HG03575 (cell line): ENCODE measurements around the gene FAM217A.

ENCODE experiments used
- ATAC-seq: cut with Tn5 transposase; IDR thresholded peaks from one replicate; pipeline ENCODE4 v1.9.1; 2021; ENCODE audit not compliant: unreplicated experiment, insufficient number of reproducible peaks, low FRiP score; ENCODE audit errors: extremely low read depth

FAM217A gene

DNA sequence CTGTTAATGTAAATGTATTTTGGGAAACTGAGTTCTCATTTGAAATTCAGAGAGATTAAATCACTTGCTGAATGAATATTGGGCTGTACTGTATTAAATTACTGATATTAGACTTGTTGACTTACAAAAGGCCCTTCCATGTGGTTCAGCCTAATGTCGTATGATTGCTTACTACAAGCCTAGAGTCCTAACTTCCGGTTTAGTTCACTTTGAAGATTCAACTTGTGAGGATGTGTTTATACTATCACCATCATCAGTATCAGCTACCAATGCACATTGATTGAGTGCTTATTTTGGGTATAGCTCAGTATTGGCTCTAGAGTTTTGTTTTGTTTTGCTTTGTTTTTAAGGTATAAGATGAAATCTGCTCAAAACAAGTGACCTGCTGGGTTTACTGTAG is 48.3 kb downstream of the FAM217A start:
- ATAC-seq = no peak

DNA sequence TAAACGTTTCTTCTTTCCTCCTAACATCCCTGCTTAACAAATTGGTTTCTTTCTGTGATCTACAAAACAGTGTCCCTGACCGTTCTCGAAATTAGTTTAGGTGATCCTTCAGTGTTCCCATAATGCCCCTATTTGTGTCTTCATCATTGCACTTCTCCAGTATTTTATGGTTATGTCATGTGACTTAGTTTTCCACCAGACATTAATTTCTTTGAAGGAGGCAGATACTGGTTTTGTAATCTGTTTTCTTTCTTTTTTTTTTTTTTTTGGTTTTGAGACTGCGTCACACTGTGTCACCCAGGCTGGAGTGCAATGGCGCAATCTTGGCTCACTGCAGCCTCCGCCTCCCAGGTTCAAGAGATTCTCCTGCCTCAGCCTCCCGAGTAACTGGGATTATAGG is 49.2 kb downstream of the FAM217A start:
- ATAC-seq = no peak

DNA sequence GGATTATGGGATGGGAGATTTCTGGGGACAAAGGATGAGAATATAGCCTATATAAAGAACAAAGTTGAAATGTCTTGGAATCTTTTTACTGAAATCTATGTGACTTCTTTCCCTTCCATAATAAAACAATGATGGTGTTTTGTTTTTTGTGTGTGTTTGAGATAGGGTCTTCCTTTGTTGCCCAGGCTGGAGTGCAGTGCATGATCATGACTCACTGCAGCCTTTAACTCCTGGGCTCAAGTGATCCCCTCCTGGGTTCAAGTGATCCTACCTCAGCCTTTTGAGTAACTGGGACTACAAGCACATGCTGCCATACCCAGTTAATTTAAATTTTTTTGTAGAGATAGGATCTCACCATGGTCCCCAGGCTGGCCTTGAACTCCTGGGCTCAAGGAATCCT is 50.9 kb downstream of the FAM217A start:
- ATAC-seq = no peak

DNA sequence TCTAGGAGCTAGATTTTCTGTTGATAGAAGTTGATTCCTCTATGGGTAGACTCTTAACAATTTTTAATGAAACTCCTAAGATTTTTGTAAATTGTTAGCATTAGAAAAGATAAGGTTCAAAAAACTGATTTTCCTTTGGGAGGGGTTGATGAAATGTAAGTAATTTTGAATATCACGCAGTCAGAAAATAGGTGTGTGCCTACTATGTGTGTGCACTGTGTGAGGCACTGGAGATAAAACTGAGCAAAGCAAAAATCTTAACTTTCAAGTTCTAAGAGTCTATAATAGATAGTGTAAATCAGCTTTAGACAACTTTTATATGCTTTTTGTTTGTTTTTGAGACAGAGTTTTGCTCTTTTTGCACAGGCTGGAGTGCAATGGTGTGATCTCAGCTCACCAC is 53.3 kb downstream of the FAM217A start:
- no peak for ATAC-seq

DNA sequence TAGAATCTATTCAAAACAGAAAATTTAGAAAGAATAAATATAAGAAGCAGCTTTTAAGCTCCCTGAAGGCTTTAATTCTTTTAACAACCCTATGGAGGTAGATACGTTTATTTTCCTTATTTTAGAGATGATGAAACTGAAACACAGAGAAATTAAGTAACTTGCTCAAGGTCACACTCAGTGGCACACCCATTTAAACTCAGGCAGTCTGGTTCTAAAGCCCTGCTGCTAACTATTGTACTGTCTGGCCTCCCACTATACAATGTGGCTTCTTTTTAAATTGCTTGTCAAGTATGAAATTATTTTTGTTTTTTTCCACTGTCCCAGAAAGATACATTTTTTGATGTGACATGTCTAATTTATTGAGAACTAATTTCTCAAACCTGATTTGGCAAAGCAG is 55.7 kb downstream of the FAM217A start:
- ATAC-seq = no peak

DNA sequence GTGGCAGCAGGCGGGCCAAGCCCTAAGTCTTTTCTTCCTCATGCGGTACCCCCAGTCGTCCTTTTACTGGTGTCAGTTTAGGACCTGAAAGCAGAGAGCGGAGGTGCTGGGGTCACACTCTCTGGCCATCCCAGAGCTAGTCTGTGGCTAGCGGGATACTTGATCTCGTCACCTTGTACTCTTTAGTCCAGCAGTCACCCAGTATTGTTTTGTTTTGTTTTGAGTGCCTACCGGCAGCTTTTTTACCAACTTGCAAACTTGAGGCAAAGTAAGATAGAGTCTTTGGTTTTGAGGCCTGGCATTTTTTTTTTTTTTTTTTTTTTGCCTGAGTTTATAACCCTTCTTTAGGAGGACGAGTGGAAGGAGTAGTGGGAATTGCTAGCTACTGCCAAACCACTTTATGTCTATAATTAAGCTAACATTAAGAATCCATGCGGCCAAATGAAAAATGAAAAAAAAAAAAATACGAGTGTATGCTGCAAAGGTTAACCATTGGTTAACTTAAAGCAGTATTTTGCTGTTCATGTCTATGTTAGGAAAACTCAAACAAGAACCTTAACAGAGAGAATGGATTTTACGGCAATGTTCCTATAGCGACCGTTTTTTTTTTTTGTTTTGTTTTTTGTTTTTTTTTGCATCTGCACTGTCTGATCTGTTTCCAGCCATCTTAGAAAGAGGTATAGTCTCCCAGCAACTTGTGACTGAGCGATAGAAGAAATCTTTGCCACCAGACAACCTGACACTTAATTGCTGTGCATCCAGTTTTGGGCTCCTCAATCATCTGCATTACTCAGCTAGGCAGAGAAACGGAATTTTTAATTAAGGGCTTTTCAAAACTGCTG is 56.9 kb downstream of the FAM217A start:
- no peak for ATAC-seq

DNA sequence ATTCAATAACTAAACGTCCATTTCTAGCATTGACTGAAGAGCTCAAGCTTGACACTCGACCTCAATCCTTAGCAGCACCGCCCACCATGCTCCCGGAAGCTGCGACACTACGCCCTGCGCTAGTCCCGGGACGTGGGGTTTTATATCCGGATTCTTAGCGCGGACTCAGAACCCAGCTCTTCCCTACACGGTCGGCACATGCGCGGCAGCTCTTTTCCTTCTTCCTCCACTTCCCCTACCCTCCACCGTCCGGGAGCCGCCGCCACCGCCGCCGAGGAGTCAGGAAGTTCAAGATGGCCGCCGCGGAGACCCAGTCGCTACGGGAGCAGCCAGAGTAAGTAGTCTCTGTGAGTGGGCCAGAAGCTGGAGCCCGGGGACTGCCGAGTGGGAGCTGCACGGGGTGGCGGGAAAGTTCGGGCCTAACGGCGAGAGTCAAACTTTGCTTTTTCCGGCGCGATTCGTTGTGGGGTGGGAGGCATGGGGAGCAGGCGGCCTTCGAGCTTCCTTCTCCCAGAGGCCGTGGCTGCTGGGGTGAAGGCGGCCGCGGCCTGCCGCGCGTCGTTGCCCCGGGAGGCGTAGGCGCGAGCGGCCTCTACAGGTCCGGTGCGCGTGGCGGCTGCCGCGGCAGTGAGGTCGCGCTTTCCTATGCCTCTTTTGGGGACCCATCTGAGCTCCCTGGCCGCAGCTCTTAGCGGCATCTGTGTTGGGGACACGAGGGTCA is 57.6 kb downstream of the FAM217A start:
- no peak for ATAC-seq

DNA sequence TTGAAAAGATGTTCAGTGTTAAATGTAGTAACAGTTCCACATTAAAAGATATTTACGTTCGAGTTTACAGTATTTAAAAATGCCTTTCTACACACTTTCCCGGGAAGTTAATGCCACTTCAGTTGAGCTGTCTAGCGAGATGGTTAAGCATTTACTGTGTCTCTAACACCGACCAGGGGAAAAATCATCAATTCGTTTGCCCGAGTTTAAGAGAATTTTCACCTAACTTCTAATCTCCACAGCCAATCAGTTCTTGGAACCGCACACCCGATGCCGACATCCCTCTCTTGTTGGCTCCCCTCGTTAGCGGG is 58.2 kb downstream of the FAM217A start:
- ATAC-seq = no peak

DNA sequence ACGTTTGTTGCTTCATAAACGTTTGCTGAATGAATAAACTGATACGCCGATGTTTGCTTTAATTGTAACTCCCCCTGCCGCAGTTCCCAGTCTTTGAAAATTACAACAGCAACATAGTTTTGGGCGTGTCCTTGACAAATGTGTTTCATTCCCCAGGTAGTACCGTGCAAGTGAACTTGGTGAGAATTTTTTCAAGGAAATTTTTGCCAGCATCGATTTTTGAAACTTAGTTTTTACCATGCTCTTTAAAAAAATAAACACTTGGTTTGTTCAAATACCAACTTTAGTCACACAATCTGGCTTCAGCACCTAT is 60.1 kb downstream of the FAM217A start:
- ATAC-seq = no peak
